K562 (cell line): ENCODE data around the gene PDE2A. TPM values are rescaled to one million over a fixed set of nuclear protein-coding genes. Genes with fewer than 3 reads are reported as not detected.
A peak's percentile ranks its signal among the peaks of the same experiment; 100 is the strongest.

ENCODE experiments used
- CBX2 ChIP-seq: fragments of 200-600 bp; sonication (generic); IDR thresholded peaks from one replicate; pipeline ENCODE4 v1.6.1; 2012; ENCODE audit warnings: mild to moderate bottlenecking, low read length, inconsistent platforms; ENCODE audit not compliant: insufficient read depth, poor library complexity, severe bottlenecking
- CBX3 ChIP-seq, 2 experiments: IDR thresholded peaks; 1 replicate in 1 of 2; 2 replicates in 1 of 2; pipeline ENCODE4 v1.6.1; 2012; ENCODE audit warnings: inconsistent platforms in 2 of 2, low read length in 2 of 2, borderline replicate concordance in 1 of 2, control low read depth in 1 of 2
- FOS ChIP-seq: IDR thresholded peaks from 3 replicates; pipeline ENCODE4 v1.6.1; 2011; ENCODE audit not compliant: insufficient read length; ENCODE audit errors: extremely low read depth
- GMEB1 ChIP-seq: fragments of 250-450 bp; sonication (Bioruptor Pico); IDR thresholded peaks from 2 replicates; pipeline ENCODE4 v1.4.0; 2020; ENCODE audit warnings: mild to moderate bottlenecking
- KAT2B ChIP-seq: IDR thresholded peaks from one replicate; pipeline ENCODE4 v1.6.1; 2012; ENCODE audit warnings: low read depth, mild to moderate bottlenecking, control low read depth, inconsistent platforms, low read length, moderate library complexity
- MED1 ChIP-seq: sonication (generic); formaldehyde crosslinking; IDR thresholded peaks from 2 replicates; pipeline ENCODE4 v1.8.1; 2023; ENCODE audit warnings: missing genetic modification reagents, borderline replicate concordance
- TAF15 ChIP-seq: fragments of 200-400 bp; formaldehyde crosslinking; IDR thresholded peaks from 2 replicates; pipeline ENCODE4 v1.6.1; 2017; ENCODE audit warnings: mild to moderate bottlenecking, low read depth, low read length, moderate library complexity
- ZNF589 ChIP-seq: fragments of 200-800 bp; sonication (Bioruptor generic); IDR thresholded peaks from 2 replicates; pipeline ENCODE4 v1.6.1; 2016; ENCODE audit warnings: low read depth, missing genetic modification characterization, missing compliant biosample characterization
- microRNA counts: library from miRNA; unstranded; fragments of <30 nt; microRNA quantifications from one replicate; lab custom pipeline; 2016
- microRNA-seq: library from miRNA; unstranded; fragments of <30 nt; microRNA quantifications from one replicate; pipeline ENCODE4, GENCODE V29; 2018; ENCODE audit warnings: borderline microRNAs expressed
- polyA plus RNA-seq, 8 experiments: library from polyadenylated mRNA; depleted of rRNA in 4 of 8; stranded (reverse) in 5 of 8; unstranded in 3 of 8; fragments of >200 nt; fragmentation: Nextera tagmentation in 2 of 8; fragmentation: Illumina TruSeq in 1 of 8; extraction: Ambion mirVana in 2 of 8; extraction: Trizol in 1 of 8; gene quantifications; 2 replicates each; pipeline versions ENCODE4 v1.2.1 to v1.2.3, GENCODE V29; 2011 to 2014; ENCODE audit warnings: inconsistent platforms in 1 of 8, missing spikeins in 1 of 8
- small RNA-seq: library from RNA; depleted of rRNA; stranded (forward); fragments of <200 nt; gene quantifications from one replicate; pipeline ENCODE3, GENCODE V24; 2014
- total RNA-seq, 7 experiments: library from RNA; depleted of rRNA in 6 of 7; stranded (reverse); fragments of >200 nt in 6 of 7; fragmentation: Illumina TruSeq in 2 of 7; extraction: Trizol in 2 of 7; gene quantifications; 2 replicates each; pipeline versions ENCODE4 v1.2.1 to v1.2.3, GENCODE V29; 2011 to 2021; ENCODE audit warnings: low replicate concordance in 1 of 7

PDE2A gene
- total and polyA plus RNA-seq, 9 of the 15 experiments (the other 6 are each of a cell fraction or from before 2014, with no cell fraction given) = 0.07 to 15.2 (median 1.6) TPM; not detected in 1

- TF ChIP-seq CBX3 (IDR thresholded peaks at IDR 0.05; ENCODE audit: borderline replicate concordance in 1 of 2, low read length in 2 of 2) = no peak
- no peak for TF ChIP-seq TAF15
- TF ChIP-seq ZNF589 (CRISPR knock-in tag) = no peak
- TF ChIP-seq GMEB1 (CRISPR knock-in tag) = no peak
- TF ChIP-seq FOS = no peak
- TF ChIP-seq KAT2B = no peak
- no peak for TF ChIP-seq MED1 (CRISPR knock-in tag)
- no peak for TF ChIP-seq CBX2
Observed at GRCh38 chr11:72528121-72528520, 146.1 kb downstream of the PDE2A start (continued).

MicroRNAs encoded within 50 kb of the gene (microRNA counts, 767-probe panel; counts per million panel counts)
- microRNA hsa-miR-139-3p (lab: Ali Mortazavi, UCI) = 1,779 counts per million, percentile 46 among the panel's probes with 10 or more counts
- microRNA hsa-miR-139-5p (lab: Ali Mortazavi, UCI) = 499 counts per million, percentile 9 among the panel's probes with 10 or more counts

Small RNA genes within 50 kb of the gene (microRNA-seq; reads per million reads assigned to microRNA genes)
- gene MIR139 = 68.2 reads per million, percentile 76 among the genes with 10 or more reads in this experiment

Small RNA genes within 50 kb of the gene (small RNA-seq; reads per million reads assigned to genes)
- gene MIR139 (0.22 reads per million), gene RNU7-105P (not detected)

Other genes starting within 250 kb of the PDE2A start
- 40.1 and 41.7 TPM in 2 replicates for gene CLPB, start 239.9 kb downstream of the PDE2A start, total RNA-seq (2014; rRNA removed)
- gene CLPB, start 239.9 kb downstream of the PDE2A start, total RNA-seq (2014; rRNA removed; fragmentation: Illumina TruSeq; extraction: Trizol) = 27.7 and 28.6 TPM in 2 replicates
- gene CLPB, start 239.9 kb downstream of the PDE2A start, total RNA-seq (2015; rRNA removed; fragmentation: Illumina TruSeq; extraction: Trizol) = 23.5 and 23.7 TPM in 2 replicates
- gene CLPB, start 239.9 kb downstream of the PDE2A start, total RNA-seq (2021) = 42.2 and 42.3 TPM in 2 replicates
- gene CLPB, start 239.9 kb downstream of the PDE2A start, polyA plus RNA-seq (2011; rRNA removed) = 32.2 and 36.1 TPM in 2 replicates
- gene CLPB, start 239.9 kb downstream of the PDE2A start, polyA plus RNA-seq (2014; fragmentation: Illumina TruSeq; extraction: Trizol) = 25.7 and 32.0 TPM in 2 replicates
- 1 to 10 TPM; 6.5 to 9.3 TPM for gene CLPB, start 239.9 kb downstream of the PDE2A start, polyA plus RNA-seq (2014; fragmentation: Nextera tagmentation; extraction: Ambion mirVana)
- 17.3 and 18.4 TPM in 2 replicates for gene CLPB, start 239.9 kb downstream of the PDE2A start, polyA plus RNA-seq (2014; rRNA removed)
- 42.0 and 46.1 TPM in 2 replicates for gene ARAP1, start 78.0 kb upstream of the PDE2A start, total RNA-seq (2014; rRNA removed)
- gene ARAP1, start 78.0 kb upstream of the PDE2A start, total RNA-seq (2014; rRNA removed; fragmentation: Illumina TruSeq; extraction: Trizol) = 7.4 and 10.6 TPM in 2 replicates
- 24.6 and 26.1 TPM in 2 replicates for gene ARAP1, start 78.0 kb upstream of the PDE2A start, total RNA-seq (2015; rRNA removed; fragmentation: Illumina TruSeq; extraction: Trizol)
- 60.7 and 67.0 TPM in 2 replicates for gene ARAP1, start 78.0 kb upstream of the PDE2A start, total RNA-seq (2021)
- gene ARAP1, start 78.0 kb upstream of the PDE2A start, polyA plus RNA-seq (2011; rRNA removed) = 22.1 and 37.3 TPM in 2 replicates
- 24.6 and 31.8 TPM in 2 replicates for gene ARAP1, start 78.0 kb upstream of the PDE2A start, polyA plus RNA-seq (2014; fragmentation: Illumina TruSeq; extraction: Trizol)
- under 1 TPM; 0.23 to 0.38 TPM for gene ARAP1, start 78.0 kb upstream of the PDE2A start, polyA plus RNA-seq (2014; fragmentation: Nextera tagmentation; extraction: Ambion mirVana)
- 34.1 and 38.4 TPM in 2 replicates for gene ARAP1, start 78.0 kb upstream of the PDE2A start, polyA plus RNA-seq (2014; rRNA removed)
- gene STARD10, start 119.6 kb upstream of the PDE2A start, total RNA-seq (2014; rRNA removed) = 51.1 and 52.9 TPM in 2 replicates
- gene STARD10, start 119.6 kb upstream of the PDE2A start, total RNA-seq (2014; rRNA removed; fragmentation: Illumina TruSeq; extraction: Trizol) = 18.1 and 18.3 TPM in 2 replicates
- 32.3 and 35.3 TPM in 2 replicates for gene STARD10, start 119.6 kb upstream of the PDE2A start, total RNA-seq (2015; rRNA removed; fragmentation: Illumina TruSeq; extraction: Trizol)
- 31.9 and 37.5 TPM in 2 replicates for gene STARD10, start 119.6 kb upstream of the PDE2A start, total RNA-seq (2021)
- 33.8 and 53.6 TPM in 2 replicates for gene STARD10, start 119.6 kb upstream of the PDE2A start, polyA plus RNA-seq (2011; rRNA removed)
- 43.8 and 49.3 TPM in 2 replicates for gene STARD10, start 119.6 kb upstream of the PDE2A start, polyA plus RNA-seq (2014; fragmentation: Illumina TruSeq; extraction: Trizol)
- gene STARD10, start 119.6 kb upstream of the PDE2A start, polyA plus RNA-seq (2014; fragmentation: Nextera tagmentation; extraction: Ambion mirVana) = under 1 TPM; 0.15 to 0.51 TPM
- 37.6 and 47.9 TPM in 2 replicates for gene STARD10, start 119.6 kb upstream of the PDE2A start, polyA plus RNA-seq (2014; rRNA removed)
- 3.4 and 4.3 TPM in 2 replicates for gene ATG16L2, start 140.0 kb upstream of the PDE2A start, total RNA-seq (2014; rRNA removed)
- gene ATG16L2, start 140.0 kb upstream of the PDE2A start, total RNA-seq (2014; rRNA removed; fragmentation: Illumina TruSeq; extraction: Trizol) = 2.5 and 2.9 TPM in 2 replicates
- gene ATG16L2, start 140.0 kb upstream of the PDE2A start, total RNA-seq (2015; rRNA removed; fragmentation: Illumina TruSeq; extraction: Trizol) = 4.9 and 6.7 TPM in 2 replicates
- gene ATG16L2, start 140.0 kb upstream of the PDE2A start, total RNA-seq (2021) = 6.2 and 6.4 TPM in 2 replicates
- 8.4 and 10.6 TPM in 2 replicates for gene ATG16L2, start 140.0 kb upstream of the PDE2A start, polyA plus RNA-seq (2011; rRNA removed)
- gene ATG16L2, start 140.0 kb upstream of the PDE2A start, polyA plus RNA-seq (2014; fragmentation: Illumina TruSeq; extraction: Trizol) = 6.3 and 6.4 TPM in 2 replicates
- under 1 TPM; 0.18 to 0.59 TPM for gene ATG16L2, start 140.0 kb upstream of the PDE2A start, polyA plus RNA-seq (2014; fragmentation: Nextera tagmentation; extraction: Ambion mirVana)
- gene ATG16L2, start 140.0 kb upstream of the PDE2A start, polyA plus RNA-seq (2014; rRNA removed) = 11.2 and 12.0 TPM in 2 replicates